Spleen (tissue), 11 donors: ENCODE results near the gene GOPC. TPM values are rescaled to one million over a fixed set of nuclear protein-coding genes. Genes with fewer than 3 reads are reported as not detected.

Experiments
- DNase-seq: peaks from one replicate; pipeline ENCODE4 v3.0.0-alpha.2; 2020
- H3K27ac ChIP-seq, 8 donors: fragments of 200-600 bp; sonication (generic) in 7 of 8; 1 replicate in 4 of 8; 2 replicates in 4 of 8; pipeline versions ENCODE4 v1.5.0 to v1.8.0; 2016 to 2021; ENCODE audit warnings: inconsistent platforms in 4 of 8, mild to moderate bottlenecking in 4 of 8, moderate library complexity in 1 of 8
- H3K27me3 ChIP-seq, 7 donors: fragments of 200-600 bp; sonication (generic) in 6 of 7; replicated peaks in 1 of 7; 1 replicate in 4 of 7; 2 replicates in 3 of 7; pipeline versions ENCODE4 v1.5.0 to v1.8.0; 2016 to 2021; ENCODE audit warnings: inconsistent platforms in 3 of 7, mild to moderate bottlenecking in 1 of 7
- H3K36me3 ChIP-seq, 6 donors: fragments of 200-600 bp; sonication (generic) in 5 of 6; 1 replicate in 4 of 6; 2 replicates in 2 of 6; pipeline versions ENCODE4 v1.5.0 to v1.8.0; 2016 to 2021; ENCODE audit warnings: inconsistent platforms in 2 of 6
- H3K4me1 ChIP-seq, 6 donors: fragments of 200-600 bp; sonication (generic) in 5 of 6; 1 replicate in 3 of 6; 2 replicates in 3 of 6; pipeline versions ENCODE4 v1.5.0 to v1.8.0; 2016 to 2021; ENCODE audit warnings: inconsistent platforms in 3 of 6
- H3K4me3 ChIP-seq, 8 donors: fragments of 200-600 bp; sonication (generic) in 7 of 8; 1 replicate in 4 of 8; 2 replicates in 4 of 8; pipeline versions ENCODE4 v1.5.0 to v1.8.0; 2016 to 2021; ENCODE audit warnings: inconsistent platforms in 4 of 8, mild to moderate bottlenecking in 4 of 8, moderate library complexity in 2 of 8
- H3K9me3 ChIP-seq, 8 donors: fragments of 200-600 bp; sonication (generic) in 7 of 8; 1 replicate in 4 of 8; 2 replicates in 4 of 8; pipeline versions ENCODE4 v1.5.0 to v1.8.0; 2016 to 2021; ENCODE audit warnings: inconsistent platforms in 4 of 8
- POLR2A ChIP-seq, 3 donors: fragments of 450-650 bp; IDR thresholded peaks; one replicate each; pipeline ENCODE4 v1.5.1; 2017; ENCODE audit warnings: antibody characterized with exemption in 3 of 3, mild to moderate bottlenecking in 1 of 3
- POLR2AphosphoS5 ChIP-seq, 3 donors: sonication (generic); formaldehyde crosslinking; IDR thresholded peaks; one replicate each; pipeline ENCODE4 v1.5.1; 2017; ENCODE audit warnings: antibody characterized with exemption in 3 of 3
- WGBS, 5 donors: extraction: QIAGEN DNeasy Blood & Tissue Kit in 3 of 5; methylation state at CpG; one replicate each; pipeline versions ENCODE4 v1.1.5 to v1.1.7; 2013 to 2018; 5-methylcytosine and 5-hydroxymethylcytosine counted together
- intact Hi-C: fragments of 100-400 bp; cut with DNase I; formaldehyde crosslinking; loops from one replicate; pipeline ENCODE4 v1.15.0; 2023; ENCODE audit warnings: low total_unique reads
- polyA plus RNA-seq, 3 donors: library from polyadenylated mRNA; stranded (reverse); fragments of 200-250 nt; gene quantifications; one replicate each; pipeline ENCODE4 v1.2.1, GENCODE V29; 2013
- total RNA-seq, 7 donors: library from RNA; depleted of rRNA in 3 of 7; stranded (reverse); fragments of >200 nt in 3 of 7; fragmentation: NEBNext Ultra II Directional in 4 of 7; extraction: Animal tissue kit (Norgen Biotek cat#: 25700) in 4 of 7; gene quantifications; one replicate each; pipeline versions ENCODE4 v1.1.0 to v1.2.1, GENCODE V29; 2016 to 2021
- TF ChIP-seq, protein P1 (sequence below), 11 experiments: fragments of 200-600 bp in 7 of 11; fragments of 450-650 bp in 4 of 11; sonication (generic) in 4 of 11; IDR thresholded peaks in 8 of 11; conservative IDR thresholded peaks in 3 of 11; 1 replicate in 7 of 11; 2 replicates in 4 of 11; pipeline versions ENCODE4 v1.4.0 to v1.8.0; 2016 to 2021; ENCODE audit warnings: antibody characterized with exemption in 11 of 11, inconsistent platforms in 4 of 11, mild to moderate bottlenecking in 1 of 11
- donor health status: healthy with polysubstance abuse.
- donor health status: DM: no; HTN: no; CAD: no; lungs with moderate emphysema.
- donor health status: DM: no; HTN: no; CAD: no.
- donor health status: Bipolar disorder and iron deficiency.
- donor health status: healthy.
- donor health status: DM: no; HTN: no; CAD: no.
- donor health status: DM: yes; HTN: yes; CAD: no.

The GOPC gene
- total and polyA plus RNA-seq, 10 donors, result 13.5 to 26.7 (median 21.8) TPM

DNA sequence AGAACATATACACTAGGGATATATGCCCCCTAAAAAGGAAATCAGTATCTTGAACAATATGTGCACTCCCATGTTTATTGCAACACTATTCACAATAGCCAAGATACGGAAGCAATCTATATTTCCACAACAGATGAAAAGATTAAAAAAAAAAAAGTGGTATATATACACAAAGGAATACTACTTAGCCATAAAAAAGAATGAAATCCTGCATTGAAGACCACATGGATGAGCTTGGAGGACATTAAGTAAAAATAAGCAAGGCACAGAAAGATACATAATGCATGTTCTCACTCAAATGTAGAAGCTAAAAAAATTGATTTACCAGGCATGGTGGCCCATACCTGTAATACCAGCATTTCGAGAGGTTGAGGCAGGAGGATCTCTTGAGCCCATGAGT is 4.6 kb downstream of the GOPC start:
- H3K9me3 ChIP-seq, result peaks cover 0 to 6% (median 0%) of the 10 kb centered on the region in 8 donors
- whole genome bisulfite sequencing, 5 donors, result 94 to 100% (median 96%) methylated on average over 2 of the region's 2 CpGs
- intact Hi-C loops, result no loop called here
- H3K36me3 ChIP-seq, result peaks cover 0 to 21% (median 2%) of the 10 kb centered on the region in 6 donors
- H3K27ac ChIP-seq, result no peak overlapping the region
- no peaks in the 10 kb centered on the region for H3K27me3 ChIP-seq
- H3K4me3 ChIP-seq, result no peak overlapping the region
- H3K4me1 ChIP-seq, result peaks cover 15 to 45% (median 35%) of the 10 kb centered on the region in 6 donors
- TF ChIP-seq POLR2AphosphoS5 (IDR thresholded peaks at IDR 0.05) (no peak), POLR2A (IDR thresholded peaks at IDR 0.05) (no peak)
- TF ChIP-seq, protein P1, sequence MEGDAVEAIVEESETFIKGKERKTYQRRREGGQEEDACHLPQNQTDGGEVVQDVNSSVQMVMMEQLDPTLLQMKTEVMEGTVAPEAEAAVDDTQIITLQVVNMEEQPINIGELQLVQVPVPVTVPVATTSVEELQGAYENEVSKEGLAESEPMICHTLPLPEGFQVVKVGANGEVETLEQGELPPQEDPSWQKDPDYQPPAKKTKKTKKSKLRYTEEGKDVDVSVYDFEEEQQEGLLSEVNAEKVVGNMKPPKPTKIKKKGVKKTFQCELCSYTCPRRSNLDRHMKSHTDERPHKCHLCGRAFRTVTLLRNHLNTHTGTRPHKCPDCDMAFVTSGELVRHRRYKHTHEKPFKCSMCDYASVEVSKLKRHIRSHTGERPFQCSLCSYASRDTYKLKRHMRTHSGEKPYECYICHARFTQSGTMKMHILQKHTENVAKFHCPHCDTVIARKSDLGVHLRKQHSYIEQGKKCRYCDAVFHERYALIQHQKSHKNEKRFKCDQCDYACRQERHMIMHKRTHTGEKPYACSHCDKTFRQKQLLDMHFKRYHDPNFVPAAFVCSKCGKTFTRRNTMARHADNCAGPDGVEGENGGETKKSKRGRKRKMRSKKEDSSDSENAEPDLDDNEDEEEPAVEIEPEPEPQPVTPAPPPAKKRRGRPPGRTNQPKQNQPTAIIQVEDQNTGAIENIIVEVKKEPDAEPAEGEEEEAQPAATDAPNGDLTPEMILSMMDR (IDR thresholded peaks at IDR 0.05 in 8 of 11, conservative IDR thresholded peaks at IDR 0.05 in 3 of 11), result no peak
- no peak for DNase-seq

DNA sequence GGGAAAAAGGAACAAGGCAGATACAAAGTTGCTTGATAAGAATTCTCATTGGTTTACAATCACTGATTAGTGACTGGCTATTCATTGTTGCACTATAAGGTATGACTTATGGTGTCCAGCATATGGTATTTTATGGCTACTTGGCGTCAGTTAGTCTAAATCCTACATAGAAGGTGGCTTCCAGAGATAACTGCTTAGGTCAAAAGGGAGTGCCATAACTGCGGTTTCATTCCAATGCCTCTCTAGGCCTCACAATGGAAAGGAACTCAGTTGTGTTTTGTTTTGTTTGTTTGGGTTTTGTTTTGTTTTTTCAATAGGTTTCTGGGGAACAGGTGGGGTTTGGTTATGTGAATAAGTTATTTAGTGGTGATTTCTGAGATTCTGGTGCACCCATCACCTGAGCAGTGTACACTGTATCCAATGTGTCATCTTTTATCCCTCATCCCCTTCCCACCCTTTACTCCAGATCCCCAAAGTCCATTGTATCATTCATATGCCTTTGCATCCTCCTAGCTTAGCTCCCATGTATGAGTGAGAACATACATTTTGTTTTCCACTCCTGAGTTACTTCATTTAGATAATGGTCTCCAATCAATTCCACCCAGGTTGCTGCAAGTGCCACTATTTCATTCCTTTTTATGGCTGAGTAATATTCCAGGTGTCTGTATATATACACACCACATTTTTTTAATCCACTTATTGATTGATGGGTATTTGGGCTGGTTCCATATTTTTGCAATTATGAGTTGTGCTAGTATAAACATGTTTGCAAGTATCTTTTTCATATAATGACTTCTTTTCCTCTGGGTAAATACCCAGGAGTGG is 7.0 kb downstream of the GOPC start:
- peaks cover 7 to 36% (median 22%) of the 10 kb centered on the region in 6 donors for H3K4me1 ChIP-seq
- H3K9me3 ChIP-seq, result peaks cover 0 to 6% (median 0%) of the 10 kb centered on the region in 8 donors
- peaks cover 0 to 27% (median 3%) of the 10 kb centered on the region in 6 donors for H3K36me3 ChIP-seq
- no peak overlapping the region for H3K27ac ChIP-seq
- H3K4me3 ChIP-seq, result no peak overlapping the region
- intact Hi-C loops, result no loop called here
- no peak for DNase-seq
- no peaks in the 10 kb centered on the region for H3K27me3 ChIP-seq
- 95 to 99% (median 98%) methylated on average over 2 of the region's 2 CpGs for WGBS, 5 donors
- TF ChIP-seq POLR2A (IDR thresholded peaks at IDR 0.05), result no peak
- TF ChIP-seq, protein P1 (IDR thresholded peaks at IDR 0.05 in 8 of 11, conservative IDR thresholded peaks at IDR 0.05 in 3 of 11), result no peak
- TF ChIP-seq POLR2AphosphoS5 (IDR thresholded peaks at IDR 0.05), result no peak

DNA sequence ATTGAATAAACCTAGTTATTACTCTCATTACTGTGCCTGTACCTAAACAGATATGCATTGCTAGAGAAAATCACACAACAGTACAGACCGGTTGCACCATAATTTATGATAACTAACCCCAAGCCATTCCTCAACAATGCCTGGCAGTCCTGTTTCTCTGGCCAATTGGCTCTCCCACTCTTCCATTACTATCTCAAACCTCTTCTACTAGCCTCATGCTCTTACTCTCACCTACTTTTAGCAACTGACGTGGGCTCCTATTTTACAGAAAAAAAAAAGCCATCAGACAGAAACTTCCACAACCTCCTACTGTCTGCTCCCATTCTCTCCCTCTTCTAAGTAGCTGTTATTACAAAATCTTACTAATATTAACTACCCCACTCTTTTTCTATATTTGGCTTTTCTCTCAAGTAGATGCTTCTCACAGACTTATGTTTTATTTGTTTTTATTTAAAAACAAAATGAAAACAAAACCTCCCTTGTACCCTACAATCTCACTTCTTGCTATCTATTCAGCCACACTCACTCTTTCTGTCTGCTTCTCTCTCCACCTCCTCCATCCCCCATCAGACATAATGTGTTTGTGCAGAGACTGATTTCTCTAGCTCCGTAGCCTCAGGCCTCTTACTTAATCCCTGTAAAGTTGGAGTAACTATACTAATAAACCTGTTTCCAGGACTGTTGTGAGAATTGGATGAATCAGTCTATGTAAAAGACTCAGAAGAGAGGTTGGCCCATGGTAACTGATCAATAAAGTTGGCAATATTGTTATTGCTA is 9.1 kb downstream of the GOPC start:
- peaks cover 0 to 40% (median 15%) of the 10 kb centered on the region in 6 donors for H3K36me3 ChIP-seq
- no peak overlapping the region for H3K27ac ChIP-seq
- H3K4me1 ChIP-seq, result peaks cover 0 to 14% (median 1%) of the 10 kb centered on the region in 6 donors
- no peak for TF ChIP-seq POLR2A (IDR thresholded peaks at IDR 0.05)
- no peak for TF ChIP-seq POLR2AphosphoS5 (IDR thresholded peaks at IDR 0.05)
- TF ChIP-seq, protein P1 (IDR thresholded peaks at IDR 0.05 in 8 of 11, conservative IDR thresholded peaks at IDR 0.05 in 3 of 11), result no peak
- intact Hi-C loops, result no loop called here
- DNase-seq, result no peak
- 89 to 96% (median 92%) methylated on average over 3 of the region's 3 CpGs for WGBS, 5 donors
- peaks cover 0 to 6% (median 0%) of the 10 kb centered on the region in 8 donors for H3K9me3 ChIP-seq
- no peaks in the 10 kb centered on the region for H3K27me3 ChIP-seq
- H3K4me3 ChIP-seq, result no peak overlapping the region

DNA sequence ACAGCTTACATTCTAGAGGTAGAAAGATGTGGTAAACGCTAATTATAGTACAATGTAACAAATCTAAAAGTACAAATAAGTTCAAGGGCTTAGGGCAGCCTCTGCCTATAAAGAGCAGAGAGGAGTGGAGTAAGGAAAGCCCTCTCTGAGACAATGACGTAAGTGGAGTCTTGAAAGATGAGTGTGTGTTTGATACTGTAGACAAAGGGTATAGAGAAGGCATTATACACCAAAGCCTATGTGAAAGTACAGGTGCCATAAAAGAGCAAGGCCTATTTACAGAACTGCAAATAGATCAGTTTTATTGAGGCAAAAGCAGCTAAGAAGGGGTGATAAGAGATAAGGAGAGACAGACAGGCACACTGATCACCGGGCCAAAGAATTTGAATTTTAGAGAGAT is 10.9 kb downstream of the GOPC start:
- Histone ChIP-seq H3K36me3 (peaks cover 0 to 37% (median 15%) of the 10 kb centered on the region in 6 donors), H3K27ac (no peak overlapping the region), H3K27me3 (no peaks in the 10 kb centered on the region), H3K4me1 (peaks cover 0 to 14% (median 0%) of the 10 kb centered on the region in 6 donors), H3K9me3 (no peaks in the 10 kb centered on the region), H3K4me3 (no peak overlapping the region)
- TF ChIP-seq POLR2AphosphoS5 (IDR thresholded peaks at IDR 0.05) (no peak), POLR2A (IDR thresholded peaks at IDR 0.05) (no peak)
- TF ChIP-seq, protein P1 (IDR thresholded peaks at IDR 0.05 in 8 of 11, conservative IDR thresholded peaks at IDR 0.05 in 3 of 11), result no peak
- 90 to 96% (median 90%) methylated on average over 3 of the region's 3 CpGs for WGBS, 5 donors
- DNase-seq, result no peak
- intact Hi-C loops, result no loop called here
